Osteocyte (in vitro differentiated cells): Measurements from ENCODE around the gene PLAAT4. TPM values are rescaled to one million over a fixed set of nuclear protein-coding genes. Genes with fewer than 3 reads are reported as not detected.
A peak's percentile ranks its signal among the peaks of the same experiment; 100 is the strongest.

Experiments used
- DNase-seq: peaks from one replicate; pipeline ENCODE4 v3.0.0; 2021; ENCODE audit warnings: mixed read lengths; ENCODE audit not compliant: unreplicated experiment; ENCODE audit errors: extremely low spot score
- H3K27ac Mint-ChIP-seq: one replicate; pipeline ENCODE4 v1.8.0; 2021; ENCODE audit warnings: mild to moderate bottlenecking, mixed read lengths; ENCODE audit not compliant: unreplicated experiment
- H3K27me3 Mint-ChIP-seq: one replicate; pipeline ENCODE4 v1.8.0; 2021; ENCODE audit warnings: mixed read lengths; ENCODE audit not compliant: unreplicated experiment
- H3K36me3 Mint-ChIP-seq: one replicate; pipeline ENCODE4 v1.8.0; 2021; ENCODE audit warnings: mixed read lengths; ENCODE audit not compliant: unreplicated experiment
- H3K4me1 Mint-ChIP-seq: one replicate; pipeline ENCODE4 v1.8.0; 2021; ENCODE audit warnings: mixed read lengths; ENCODE audit not compliant: unreplicated experiment
- H3K4me3 Mint-ChIP-seq: one replicate; pipeline ENCODE4 v1.8.0; 2021; ENCODE audit warnings: mild to moderate bottlenecking, moderate library complexity, mixed read lengths; ENCODE audit not compliant: unreplicated experiment
- H3K9me3 Mint-ChIP-seq: one replicate; pipeline ENCODE4 v1.8.0; 2021; ENCODE audit warnings: mixed read lengths; ENCODE audit not compliant: unreplicated experiment
- total RNA-seq: library from RNA; stranded (reverse); gene quantifications from 2 replicates; pipeline ENCODE4 v1.2.1, GENCODE V29; 2021
- TF ChIP-seq, protein P1 (sequence below): fragments of 200-600 bp; sonication (generic); IDR thresholded peaks from 2 replicates; pipeline ENCODE4 v1.5.0; 2021; ENCODE audit warnings: antibody characterized with exemption, mild to moderate bottlenecking, moderate library complexity

Gene PLAAT4
- total RNA-seq, 1 donor from 2014 or later = 8.5 TPM

GRCh38 chr11:63505857-63506528 is 30.6 kb upstream of the PLAAT4 start, which contains the start of gene LGALS12:
Gene LGALS12, plus strand, starts transcription at chr11:63506084. Its CDS starts 375 bp downstream, at chr11:63506459.
- H3K27me3 Mint-ChIP-seq = peaks cover 8% of the 10 kb centered on the region
- no peaks in the 10 kb centered on the region for H3K36me3 Mint-ChIP-seq
- H3K4me1 Mint-ChIP-seq = peaks cover 7% of the 10 kb centered on the region
- no peak within 1 kb of the TSS for H3K27ac Mint-ChIP-seq
- TF ChIP-seq, protein P1, sequence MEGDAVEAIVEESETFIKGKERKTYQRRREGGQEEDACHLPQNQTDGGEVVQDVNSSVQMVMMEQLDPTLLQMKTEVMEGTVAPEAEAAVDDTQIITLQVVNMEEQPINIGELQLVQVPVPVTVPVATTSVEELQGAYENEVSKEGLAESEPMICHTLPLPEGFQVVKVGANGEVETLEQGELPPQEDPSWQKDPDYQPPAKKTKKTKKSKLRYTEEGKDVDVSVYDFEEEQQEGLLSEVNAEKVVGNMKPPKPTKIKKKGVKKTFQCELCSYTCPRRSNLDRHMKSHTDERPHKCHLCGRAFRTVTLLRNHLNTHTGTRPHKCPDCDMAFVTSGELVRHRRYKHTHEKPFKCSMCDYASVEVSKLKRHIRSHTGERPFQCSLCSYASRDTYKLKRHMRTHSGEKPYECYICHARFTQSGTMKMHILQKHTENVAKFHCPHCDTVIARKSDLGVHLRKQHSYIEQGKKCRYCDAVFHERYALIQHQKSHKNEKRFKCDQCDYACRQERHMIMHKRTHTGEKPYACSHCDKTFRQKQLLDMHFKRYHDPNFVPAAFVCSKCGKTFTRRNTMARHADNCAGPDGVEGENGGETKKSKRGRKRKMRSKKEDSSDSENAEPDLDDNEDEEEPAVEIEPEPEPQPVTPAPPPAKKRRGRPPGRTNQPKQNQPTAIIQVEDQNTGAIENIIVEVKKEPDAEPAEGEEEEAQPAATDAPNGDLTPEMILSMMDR = no peak
- H3K4me3 Mint-ChIP-seq = no peak within 1 kb of the TSS
- H3K9me3 Mint-ChIP-seq = no peaks in the 10 kb centered on the region
- DNase-seq = no peak

- Mint-ChIP-seq H3K4me3 (no peak overlapping the region), H3K36me3 (no peaks in the 10 kb centered on the region), H3K27ac (no peak overlapping the region), H3K9me3 (no peaks in the 10 kb centered on the region), H3K27me3 (peaks cover 8% of the 10 kb centered on the region), H3K4me1 (peaks cover 11% of the 10 kb centered on the region)
- TF ChIP-seq, protein P1 = no peak
- no peak for DNase-seq
Measured at GRCh38 chr11:63506876-63507275, 29.7 kb upstream of the PLAAT4 start.

DNA sequence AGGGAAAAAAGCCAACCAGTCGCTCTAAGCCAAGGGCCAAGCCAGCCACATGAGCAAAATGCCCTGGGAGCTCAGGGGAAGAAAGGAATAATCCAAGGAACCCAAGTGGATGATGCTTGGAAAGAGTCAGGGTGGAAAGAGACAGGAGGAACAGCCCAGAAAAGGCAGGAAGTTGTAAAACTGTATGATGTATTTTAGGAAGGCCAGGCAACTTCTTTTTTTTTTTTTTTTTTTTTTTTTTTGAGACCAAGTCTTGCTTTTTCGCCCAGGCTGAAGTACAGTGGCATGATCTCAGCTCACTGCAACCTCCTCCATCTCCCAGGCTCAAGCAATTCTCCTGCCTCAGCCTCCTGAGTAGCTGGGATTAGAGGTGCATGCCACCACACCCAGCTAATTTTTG is 29.1 kb upstream of the PLAAT4 start:
- TF ChIP-seq, protein P1 = no peak
- Mint-ChIP-seq H3K27me3 (peaks cover 8% of the 10 kb centered on the region), H3K4me3 (no peak overlapping the region), H3K4me1 (peaks cover 11% of the 10 kb centered on the region), H3K36me3 (no peaks in the 10 kb centered on the region), H3K9me3 (no peaks in the 10 kb centered on the region), H3K27ac (no peak overlapping the region)
- DNase-seq = no peak

- no peaks in the 10 kb centered on the region for H3K9me3 Mint-ChIP-seq
- no peaks in the 10 kb centered on the region for H3K36me3 Mint-ChIP-seq
Measured at GRCh38 chr11:63508009-63508408, 28.6 kb upstream of the PLAAT4 start.

GRCh38 chr11:63508745-63509144 is 27.9 kb upstream of the PLAAT4 start:
- H3K9me3 Mint-ChIP-seq = no peaks in the 10 kb centered on the region
- no peaks in the 10 kb centered on the region for H3K36me3 Mint-ChIP-seq
- peaks cover 8% of the 10 kb centered on the region for H3K27me3 Mint-ChIP-seq
- peaks cover 11% of the 10 kb centered on the region for H3K4me1 Mint-ChIP-seq
- no peak overlapping the region for H3K4me3 Mint-ChIP-seq
- no peak overlapping the region for H3K27ac Mint-ChIP-seq
- DNase-seq = no peak
- TF ChIP-seq, protein P1 = no peak

More at GRCh38 chr11:63508009-63508408, 28.6 kb upstream of the PLAAT4 start:
- TF ChIP-seq, protein P1 = peak; percentile 24
- Mint-ChIP-seq H3K27me3 (peaks cover 8% of the 10 kb centered on the region), H3K4me3 (no peak overlapping the region), H3K27ac (no peak overlapping the region), H3K4me1 (peaks cover 11% of the 10 kb centered on the region)
- DNase-seq = no peak
